Subcutaneous adipose tissue (tissue), 4 donors: ENCODE results near the gene BBS1. TPM values are rescaled to one million over a fixed set of nuclear protein-coding genes. Genes with fewer than 3 reads are reported as not detected.

Experiments
- CTCF ChIP-seq: fragments of 450-650 bp; IDR thresholded peaks from one replicate; pipeline ENCODE4 v1.5.1; 2016; ENCODE audit warnings: low read depth, mild to moderate bottlenecking, control low read depth, antibody characterized with exemption, moderate library complexity
- total RNA-seq, 4 donors: library from RNA; depleted of rRNA; stranded (reverse); fragments of >200 nt; gene quantifications; one replicate each; pipeline ENCODE4 v1.1.0, GENCODE V29; 2016

The BBS1 gene
- total RNA-seq, 4 donors from 2014 or later: 25.5 to 53.7 (median 39.3) TPM

GRCh38 chr11:66467034-66467659, 43.3 kb upstream of the BBS1 start:
- no peak for TF ChIP-seq CTCF

- TF ChIP-seq CTCF: no peak
These were observed 42.7 kb upstream of the BBS1 start for GRCh38 chr11:66467756-66468155.

- TF ChIP-seq CTCF: no peak
These were observed 41.7 kb upstream of the BBS1 start for GRCh38 chr11:66468691-66469090.

GRCh38 chr11:66469441-66469840, 41.0 kb upstream of the BBS1 start:
- no peak for TF ChIP-seq CTCF

DNA sequence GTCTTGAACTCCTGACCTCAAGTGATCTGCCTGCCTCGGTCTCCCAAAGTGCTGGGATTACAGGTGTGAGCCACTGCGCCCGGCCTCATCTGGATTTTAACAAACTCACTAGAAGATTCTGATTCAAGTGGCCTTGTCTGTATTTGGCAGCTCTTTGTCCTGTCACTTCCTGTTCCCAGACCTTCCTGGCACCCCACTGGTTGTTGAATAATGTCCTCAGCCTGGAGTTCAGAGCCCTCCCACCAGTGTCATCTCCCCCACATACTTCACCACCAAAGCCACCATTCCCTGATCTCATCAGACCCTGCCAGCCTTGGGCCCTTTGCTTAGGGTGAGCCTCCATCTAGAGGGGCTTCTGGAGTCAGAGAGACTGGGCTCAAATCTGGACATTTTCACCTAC, 40.4 kb upstream of the BBS1 start:
- TF ChIP-seq CTCF: no peak

DNA sequence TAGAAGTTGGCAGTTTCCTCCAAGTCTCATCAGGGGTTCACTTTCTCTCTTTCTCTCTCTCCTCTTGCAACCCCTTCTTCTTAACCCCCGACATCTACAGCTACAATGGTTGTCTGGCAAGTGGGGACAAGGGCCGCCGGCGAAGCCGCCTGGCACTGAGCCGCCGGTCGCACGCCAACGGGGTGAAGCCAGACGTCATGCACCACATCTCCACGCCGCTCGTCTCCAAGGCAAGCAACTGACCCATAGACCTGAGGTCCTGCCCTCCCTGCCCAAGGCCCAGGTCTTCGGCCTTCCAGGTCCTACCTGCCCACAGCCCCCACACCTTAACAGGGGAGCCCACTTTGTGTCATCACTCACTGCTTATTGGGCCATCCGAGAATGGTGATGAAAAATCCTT, 39.3 kb upstream of the BBS1 start:
- no peak for TF ChIP-seq CTCF

GRCh38 chr11:66472054-66472453, 38.4 kb upstream of the BBS1 start:
- TF ChIP-seq CTCF: no peak
